IMR-90 (cell line): ENCODE results near the gene ORC5.

Source experiments
- MXI1 ChIP-seq: IDR thresholded peaks from 2 replicates; pipeline ENCODE4 v1.6.1; 2012; ENCODE audit warnings: low read depth, mild to moderate bottlenecking, low read length, moderate library complexity, borderline replicate concordance
- SMC3 ChIP-seq: fragments of 150-350 bp; IDR thresholded peaks from 2 replicates; pipeline ENCODE4 v1.6.1; 2016; ENCODE audit warnings: low read depth, mild to moderate bottlenecking, antibody characterized with exemption, low read length, moderate library complexity

GRCh38 chr7:104124469-104124868 lies 83.3 kb downstream of the ORC5 start:
- TF ChIP-seq MXI1, result no peak
- no peak for TF ChIP-seq SMC3
